NCI-H146 treated with DMSO at 0.1 percent for 48 hours (cell line): ENCODE results near the gene PRKAG2.
"Not testable (repeated sequence)": the region's sequence is repeated elsewhere in the genome, so short reads cannot be mapped to it uniquely, and the experiment has no call there.

Experiments
- DNase-seq: peaks from one replicate; lab custom pipeline; 2025; ENCODE audit not compliant: unreplicated experiment; lab: John Stamatoyannopoulos, UW

Gene PRKAG2

GRCh38 chr7:151876899-151877777, at the start of gene PRKAG2:
PRKAG2 (minus strand) TSS chr7:151877115; CDS start chr7:151876620, 495 bp downstream.
- no peak for DNase-seq

GRCh38 chr7:151926336-151926712, 49.4 kb upstream of the PRKAG2 start:
- no peak for DNase-seq

- peak; percentile 70 for DNase-seq
Observed at GRCh38 chr7:151925446-151926335, 48.8 kb upstream of the PRKAG2 start.

GRCh38 chr7:151924508-151924907, 47.6 kb upstream of the PRKAG2 start:
- DNase-seq = no peak

GRCh38 chr7:151924001-151924400, 47.1 kb upstream of the PRKAG2 start:
- DNase-seq = no peak

- DNase-seq = no peak
Observed at GRCh38 chr7:151923097-151923876, 46.4 kb upstream of the PRKAG2 start.

GRCh38 chr7:151921451-151921850, 44.5 kb upstream of the PRKAG2 start:
- no peak for DNase-seq

- DNase-seq = no peak
Observed at GRCh38 chr7:151920488-151920887, 43.6 kb upstream of the PRKAG2 start.

GRCh38 chr7:151919595-151919994, 42.7 kb upstream of the PRKAG2 start:
- DNase-seq = no peak

- DNase-seq = no peak
Observed at GRCh38 chr7:151918510-151918843, 41.6 kb upstream of the PRKAG2 start.

GRCh38 chr7:151917791-151918509, 41.0 kb upstream of the PRKAG2 start:
- no peak for DNase-seq

- no peak for DNase-seq
Observed at GRCh38 chr7:151914051-151914450, 37.1 kb upstream of the PRKAG2 start.

- not testable (repeated sequence) for DNase-seq
Observed at GRCh38 chr7:151910655-151911054, 33.7 kb upstream of the PRKAG2 start.

- not testable (repeated sequence) for DNase-seq
Observed at GRCh38 chr7:151907115-151907514, 30.2 kb upstream of the PRKAG2 start.

- no peak for DNase-seq
Observed at GRCh38 chr7:151905766-151906165, 28.9 kb upstream of the PRKAG2 start.

GRCh38 chr7:151905353-151905752, 28.4 kb upstream of the PRKAG2 start:
- no peak for DNase-seq

- no peak for DNase-seq
Observed at GRCh38 chr7:151904270-151904669, 27.4 kb upstream of the PRKAG2 start.

GRCh38 chr7:151903249-151904032, 26.5 kb upstream of the PRKAG2 start:
- no peak for DNase-seq

- DNase-seq = no peak
Observed at GRCh38 chr7:151902311-151902710, 25.4 kb upstream of the PRKAG2 start.

GRCh38 chr7:151901828-151902227, 24.9 kb upstream of the PRKAG2 start:
- DNase-seq = no peak
